GM12878 (cell line): ENCODE measurements around the gene CALR. TPM values are rescaled to one million over a fixed set of nuclear protein-coding genes. Genes with fewer than 3 reads are reported as not detected.
A peak's percentile ranks its signal among the peaks of the same experiment; 100 is the strongest.

ENCODE experiments used
- BCLAF1 ChIP-seq: fragments of 450-650 bp; IDR thresholded peaks from 2 replicates; pipeline ENCODE4 v1.6.1; 2017; ENCODE audit warnings: antibody characterized with exemption, mild to moderate bottlenecking, moderate library complexity
- CBFB ChIP-seq: IDR thresholded peaks from 2 replicates; pipeline ENCODE4 v1.6.1; 2016; ENCODE audit warnings: antibody characterized with exemption, low read depth
- CUX1 ChIP-seq: IDR thresholded peaks from 2 replicates; pipeline ENCODE4 v1.6.1; 2012; ENCODE audit warnings: improper control_type of control experiment, low read depth, low read length; ENCODE audit not compliant: insufficient replicate concordance
- ELK1 ChIP-seq: IDR thresholded peaks from 2 replicates; pipeline ENCODE4 v1.6.1; 2012; ENCODE audit warnings: low read depth, low read length, improper control_type of control experiment
- JUNB ChIP-seq: IDR thresholded peaks from 2 replicates; pipeline ENCODE4 v1.6.1; 2016; ENCODE audit warnings: antibody characterized with exemption, mild to moderate bottlenecking
- PBX3 ChIP-seq: IDR thresholded peaks from 2 replicates; pipeline ENCODE4 v1.6.1; 2011; ENCODE audit warnings: mild to moderate bottlenecking, low read depth, low read length, moderate library complexity; ENCODE audit not compliant: insufficient replicate concordance
- RBBP5 ChIP-seq: fragments of 200-600 bp; sonication (generic); conservative IDR thresholded peaks from 2 replicates; pipeline ENCODE4 v1.6.1; 2016
- SMARCA5 ChIP-seq: fragments of 450-650 bp; IDR thresholded peaks from 2 replicates; pipeline ENCODE4 v1.6.1; 2017; ENCODE audit warnings: mild to moderate bottlenecking
- SRF ChIP-seq, 2 experiments: IDR thresholded peaks; 2 replicates each; pipeline ENCODE4 v1.6.1; 2011; ENCODE audit warnings: low read depth in 2 of 2, low read length in 2 of 2, mild to moderate bottlenecking in 1 of 2, moderate library complexity in 1 of 2
- TCF12 ChIP-seq: IDR thresholded peaks from 2 replicates; pipeline ENCODE4 v1.6.1; 2011; ENCODE audit warnings: low read depth, mild to moderate bottlenecking, low read length
- WRNIP1 ChIP-seq: IDR thresholded peaks from 2 replicates; pipeline ENCODE4 v1.6.1; 2011; ENCODE audit warnings: low read depth, low read length, improper control_type of control experiment, borderline replicate concordance
- ZBTB40 ChIP-seq: fragments of 450-650 bp; IDR thresholded peaks from 2 replicates; pipeline ENCODE4 v1.6.1; 2016; ENCODE audit warnings: mild to moderate bottlenecking, moderate library complexity, borderline replicate concordance
- polyA plus RNA-seq, 11 experiments: library from polyadenylated mRNA; depleted of rRNA in 4 of 11; unstranded in 6 of 11; stranded (reverse) in 5 of 11; fragments of >200 nt; fragmentation: Nextera tagmentation in 4 of 11; fragmentation: Illumina TruSeq in 1 of 11; extraction: Ambion mirVana in 4 of 11; extraction: Trizol in 1 of 11; gene quantifications; 1 replicate in 1 of 11; 2 replicates in 10 of 11; pipeline versions ENCODE4 v1.2.1 to v1.2.3, GENCODE V29; 2011 to 2016; ENCODE audit warnings: inconsistent platforms in 2 of 11, missing spikeins in 2 of 11, low read depth in 1 of 11
- total RNA-seq, 4 experiments: library from RNA; depleted of rRNA in 3 of 4; stranded (reverse); fragments of >200 nt in 3 of 4; fragmentation: Illumina TruSeq in 1 of 4; extraction: Trizol in 1 of 4; gene quantifications; 2 replicates each; pipeline versions ENCODE4 v1.2.1 to v1.2.3, GENCODE V29; 2013 to 2021

CALR gene
- total and polyA plus RNA-seq, 10 of the 15 experiments (the other 5 are each of a cell fraction or from before 2014, with no cell fraction given), result 202 to 1,451 (median 749) TPM

- peak; percentile 63; the same call in 1 of the 2 replicates for TF ChIP-seq ZBTB40
- no peak for TF ChIP-seq WRNIP1
- peak; percentile 70 for TF ChIP-seq CUX1
- TF ChIP-seq TCF12, result peak; percentile 51; the same call in 1 of the 2 replicates
- peak; percentile 89 for TF ChIP-seq ELK1
- no peak for TF ChIP-seq SRF (IDR thresholded peaks at IDR 0.05; ENCODE audit: low read depth in 2 of 2, low read length in 2 of 2)
- TF ChIP-seq RBBP5, result no peak
- TF ChIP-seq JUNB, result no peak
- no peak for TF ChIP-seq SMARCA5
- no peak; the same call in 1 of the 2 replicates for TF ChIP-seq CBFB
- no peak for TF ChIP-seq BCLAF1
- peak; percentile 70 for TF ChIP-seq PBX3
Observed at GRCh38 chr19:12945479-12946091, 7.2 kb downstream of the CALR start, which contains the start of gene RAD23A (continued).
